ENCODE results near the gene GBA3.

The GBA3 gene

DNA sequence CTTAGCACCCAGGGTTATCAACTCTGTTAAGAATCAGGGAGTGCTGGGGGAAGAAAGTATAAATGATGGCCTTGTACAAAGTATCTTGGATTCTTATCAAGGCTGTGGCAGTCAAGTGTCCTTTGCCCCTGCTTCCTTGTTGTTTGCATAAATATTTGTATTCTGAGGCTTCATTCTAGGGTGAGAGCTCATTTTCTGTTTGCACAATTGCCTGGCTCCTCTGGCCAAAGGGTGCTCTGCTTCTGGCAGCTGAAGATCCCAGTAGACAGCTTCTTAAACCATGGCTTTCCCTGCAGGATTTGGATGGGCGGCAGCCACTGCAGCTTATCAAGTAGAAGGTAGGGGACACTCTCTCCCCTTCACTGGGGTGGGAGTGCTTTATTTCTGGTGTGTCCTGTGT lies at the start of gene GBA3:
GBA3 (plus strand) TSS at position 202 of the 400 bp plus-strand sequence.
- TF ChIP-seq, protein P1, sequence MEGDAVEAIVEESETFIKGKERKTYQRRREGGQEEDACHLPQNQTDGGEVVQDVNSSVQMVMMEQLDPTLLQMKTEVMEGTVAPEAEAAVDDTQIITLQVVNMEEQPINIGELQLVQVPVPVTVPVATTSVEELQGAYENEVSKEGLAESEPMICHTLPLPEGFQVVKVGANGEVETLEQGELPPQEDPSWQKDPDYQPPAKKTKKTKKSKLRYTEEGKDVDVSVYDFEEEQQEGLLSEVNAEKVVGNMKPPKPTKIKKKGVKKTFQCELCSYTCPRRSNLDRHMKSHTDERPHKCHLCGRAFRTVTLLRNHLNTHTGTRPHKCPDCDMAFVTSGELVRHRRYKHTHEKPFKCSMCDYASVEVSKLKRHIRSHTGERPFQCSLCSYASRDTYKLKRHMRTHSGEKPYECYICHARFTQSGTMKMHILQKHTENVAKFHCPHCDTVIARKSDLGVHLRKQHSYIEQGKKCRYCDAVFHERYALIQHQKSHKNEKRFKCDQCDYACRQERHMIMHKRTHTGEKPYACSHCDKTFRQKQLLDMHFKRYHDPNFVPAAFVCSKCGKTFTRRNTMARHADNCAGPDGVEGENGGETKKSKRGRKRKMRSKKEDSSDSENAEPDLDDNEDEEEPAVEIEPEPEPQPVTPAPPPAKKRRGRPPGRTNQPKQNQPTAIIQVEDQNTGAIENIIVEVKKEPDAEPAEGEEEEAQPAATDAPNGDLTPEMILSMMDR (IDR thresholded peaks at IDR 0.05) = no peak

DNA sequence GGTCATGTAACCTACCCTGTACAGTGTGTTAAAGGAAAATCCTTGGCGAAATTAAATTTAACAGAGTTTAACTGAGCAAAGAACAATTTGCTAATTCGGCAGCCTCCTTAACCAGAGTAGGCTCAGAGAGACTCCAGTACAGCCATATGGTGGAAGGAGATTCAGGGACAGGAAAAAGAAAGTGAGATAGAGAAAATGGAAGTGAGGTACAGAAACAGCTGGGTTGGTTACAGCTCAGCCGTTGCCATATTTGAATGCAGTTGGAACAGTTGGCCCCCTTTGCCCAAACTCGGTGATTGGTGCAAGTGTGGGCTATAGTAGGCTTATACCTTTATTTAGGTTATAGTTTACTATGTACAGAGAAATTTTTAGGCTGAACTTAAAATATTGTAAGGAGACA lies 48.8 kb upstream of the GBA3 start:
- TF ChIP-seq, protein P1 (IDR thresholded peaks at IDR 0.05) = no peak

DNA sequence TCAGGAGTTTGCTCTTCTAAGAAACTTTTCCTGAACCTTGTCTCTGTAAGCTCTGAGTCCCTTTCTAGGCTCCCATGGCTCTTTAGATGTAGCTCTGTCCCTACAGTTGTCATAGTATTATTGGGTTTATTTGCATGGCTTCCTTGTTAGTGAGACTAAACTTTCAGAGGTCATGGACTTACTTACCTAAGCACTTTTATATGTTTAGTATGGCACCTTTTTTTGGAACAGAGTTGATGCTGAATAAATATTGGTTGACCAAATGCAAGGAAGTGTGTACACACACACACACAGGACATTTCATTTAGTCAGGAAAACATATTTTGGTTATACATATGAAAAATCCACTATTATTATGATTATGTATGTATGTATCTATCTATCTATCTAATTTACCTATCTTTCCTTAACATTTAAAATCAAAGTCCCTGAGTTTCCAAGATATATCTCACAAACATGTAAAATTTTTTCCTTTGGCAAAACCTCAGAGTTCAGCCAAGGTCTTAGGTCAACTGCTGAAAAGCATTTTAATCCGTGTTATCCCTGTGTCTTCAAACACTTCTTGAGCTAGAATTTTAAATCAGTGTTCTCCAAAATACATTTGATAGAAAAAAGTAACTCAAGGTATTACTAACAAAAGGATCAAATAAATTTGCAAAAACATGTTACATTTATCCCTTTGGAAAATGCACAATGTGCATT lies 47.1 kb upstream of the GBA3 start:
- TF ChIP-seq, protein P1 (IDR thresholded peaks at IDR 0.05) = no peak

DNA sequence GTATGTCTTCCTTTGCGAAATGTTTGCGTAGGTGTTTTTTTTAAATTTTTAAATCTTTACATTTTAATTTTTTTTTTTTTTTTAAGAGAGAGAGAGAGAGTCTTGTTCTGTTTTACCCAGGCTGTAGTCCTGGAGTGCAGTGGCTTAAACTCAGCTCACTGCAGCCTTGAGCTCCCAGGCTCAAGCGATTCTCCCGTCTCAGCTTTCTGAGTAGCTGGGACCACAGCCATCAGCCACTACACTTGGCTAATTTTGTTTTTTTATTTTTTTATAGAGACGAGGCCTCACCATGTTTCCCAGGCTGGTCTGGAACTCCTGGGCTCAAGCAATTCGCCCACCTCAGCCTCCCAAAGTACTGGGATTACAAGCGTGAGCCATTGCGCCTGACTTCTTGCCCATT lies 43.7 kb upstream of the GBA3 start:
- TF ChIP-seq, protein P1 (IDR thresholded peaks at IDR 0.05) = no peak

DNA sequence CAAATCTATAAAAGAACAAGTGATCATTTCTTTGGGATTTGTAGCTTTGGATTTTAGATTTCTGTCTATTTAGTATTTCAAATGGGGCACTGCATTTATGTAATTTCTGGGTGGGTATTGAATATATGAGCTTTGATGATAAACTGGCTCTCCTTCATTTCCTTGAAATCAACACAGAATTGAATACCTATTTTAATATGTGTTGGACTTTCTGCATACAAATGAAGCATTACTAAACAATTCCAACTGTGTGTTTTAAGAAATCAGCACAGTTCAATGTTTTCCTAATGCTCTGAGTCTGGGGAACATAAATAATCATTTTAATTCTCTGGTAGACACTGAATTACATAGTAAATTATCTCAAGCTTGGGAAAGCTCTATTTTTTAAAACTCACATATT lies 42.0 kb upstream of the GBA3 start:
- TF ChIP-seq, protein P1 (IDR thresholded peaks at IDR 0.05) = no peak

DNA sequence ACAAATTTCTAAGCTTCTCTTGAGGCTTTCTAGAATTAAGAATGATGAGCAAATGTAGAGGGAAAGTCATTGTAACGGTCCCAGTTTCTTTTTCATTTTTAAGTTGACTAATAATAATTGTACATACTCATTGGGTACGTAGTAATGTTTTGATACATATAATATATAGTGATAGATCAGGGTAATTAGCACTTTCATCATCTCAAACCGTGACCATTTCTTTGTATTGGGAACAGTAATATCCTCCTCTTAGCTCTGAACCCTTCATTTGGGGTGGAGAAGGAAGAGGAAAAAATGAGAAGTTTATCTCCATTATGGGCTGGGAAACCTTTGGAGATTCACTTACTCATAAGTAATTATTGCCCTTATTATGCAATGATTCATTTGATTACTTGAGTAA lies 39.0 kb upstream of the GBA3 start:
- TF ChIP-seq, protein P1 (IDR thresholded peaks at IDR 0.05) = no peak

DNA sequence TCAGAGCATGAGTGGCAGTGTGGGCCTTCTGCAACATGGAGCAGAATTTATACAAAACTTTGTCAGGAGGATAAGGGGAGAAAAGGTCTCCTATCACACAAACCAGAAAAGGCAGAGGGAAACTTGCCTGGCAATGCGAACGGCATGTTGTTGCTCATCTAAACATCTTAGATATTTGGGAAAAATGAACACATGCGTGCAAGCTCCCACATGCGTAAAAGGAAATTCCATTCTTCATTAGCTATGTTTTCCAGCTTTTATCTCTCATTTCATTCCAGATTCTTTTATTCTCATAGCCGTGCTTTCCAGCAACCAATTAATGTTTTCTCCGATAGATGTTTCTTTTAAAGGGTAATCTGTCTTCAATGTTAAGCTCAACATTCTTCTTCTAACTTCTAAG lies 31.3 kb upstream of the GBA3 start:
- TF ChIP-seq, protein P1 (IDR thresholded peaks at IDR 0.05) = no peak
